Fibroblast of skin of scalp (primary cell): ENCODE results near the gene SORBS1.

Source experiments
- DNase-seq: peaks from one replicate; pipeline ENCODE4 v3.0.0-alpha.2; 2013

The SORBS1 gene

GRCh38 chr10:95513941-95514392 lies 47.2 kb downstream of the SORBS1 start:
- peak; percentile 38 for DNase-seq

- DNase-seq, result no peak
Measured at GRCh38 chr10:95513008-95513589, 48.1 kb downstream of the SORBS1 start.

- DNase-seq, result no peak
Measured at GRCh38 chr10:95511314-95511713, 49.9 kb downstream of the SORBS1 start.

- peak; percentile 28 for DNase-seq
Measured at GRCh38 chr10:95509251-95509650, 51.9 kb downstream of the SORBS1 start.

GRCh38 chr10:95508730-95509129 lies 52.4 kb downstream of the SORBS1 start:
- DNase-seq, result peak; percentile 17

GRCh38 chr10:95506056-95506737 lies 55.0 kb downstream of the SORBS1 start:
- DNase-seq, result no peak

- DNase-seq, result no peak
Measured at GRCh38 chr10:95505641-95506040, 55.5 kb downstream of the SORBS1 start.

GRCh38 chr10:95505084-95505610 lies 56.0 kb downstream of the SORBS1 start:
- DNase-seq, result no peak

GRCh38 chr10:95504246-95504691 lies 56.9 kb downstream of the SORBS1 start:
- no peak for DNase-seq

GRCh38 chr10:95503526-95503925 lies 57.6 kb downstream of the SORBS1 start:
- DNase-seq, result no peak

GRCh38 chr10:95503001-95503400 lies 58.2 kb downstream of the SORBS1 start:
- DNase-seq, result no peak

GRCh38 chr10:95502377-95502776 lies 58.8 kb downstream of the SORBS1 start:
- no peak for DNase-seq

GRCh38 chr10:95501203-95502094 lies 59.7 kb downstream of the SORBS1 start:
- DNase-seq, result no peak

GRCh38 chr10:95500649-95501048 lies 60.5 kb downstream of the SORBS1 start:
- DNase-seq, result no peak

- no peak for DNase-seq
Measured at GRCh38 chr10:95500097-95500496, 61.1 kb downstream of the SORBS1 start.

GRCh38 chr10:95499482-95499989 lies 61.6 kb downstream of the SORBS1 start:
- DNase-seq, result no peak

GRCh38 chr10:95496951-95497350 lies 64.2 kb downstream of the SORBS1 start:
- no peak for DNase-seq

- no peak for DNase-seq
Measured at GRCh38 chr10:95496246-95496911, 64.8 kb downstream of the SORBS1 start.

- no peak for DNase-seq
Measured at GRCh38 chr10:95493862-95494261, 67.3 kb downstream of the SORBS1 start.

GRCh38 chr10:95487994-95488393 lies 73.2 kb downstream of the SORBS1 start:
- DNase-seq, result no peak

GRCh38 chr10:95485056-95485844 lies 75.9 kb downstream of the SORBS1 start:
- DNase-seq, result no peak
